Astrocyte of the cerebellum (primary cell): Measurements from ENCODE around the gene RAD51D.

Source experiments
- DNase-seq: peaks from one replicate; pipeline ENCODE4 v3.0.0-alpha.2; 2011; ENCODE audit warnings: low read depth
- H3K4me3 ChIP-seq: 2 replicates; pipeline ENCODE4 v1.5.1; 2011; ENCODE audit warnings: mild to moderate bottlenecking, low read depth, low read length, moderate library complexity
- CTCF ChIP-seq: IDR thresholded peaks from 2 replicates; pipeline ENCODE4 v1.5.1; 2012; ENCODE audit warnings: low read length, low read depth, moderate library complexity, mild to moderate bottlenecking; ENCODE audit errors: missing control alignments
- in situ Hi-C: cut with HindIII; loops from 2 replicates; pipeline ENCODE4 v1.10.0; 2017; ENCODE audit warnings: low sequenced_read_pairs

Gene RAD51D

GRCh38 chr17:35119370-35120165 is at the start of gene RAD51D:
RAD51D (minus strand) TSS chr17:35119860; CDS start chr17:35119613, 247 bp downstream.
- TF ChIP-seq CTCF = peak; percentile 72
- in situ Hi-C loops = no loop called here
- peak within 1 kb of the TSS; percentile 73 for H3K4me3 ChIP-seq
- peak; percentile 19 for DNase-seq

GRCh38 chr17:35167666-35168065 is 48.0 kb upstream of the RAD51D start:
- in situ Hi-C loops = no loop called here
- H3K4me3 ChIP-seq = no peak overlapping the region
- TF ChIP-seq CTCF = no peak
- DNase-seq = no peak

GRCh38 chr17:35167046-35167445 is 47.4 kb upstream of the RAD51D start:
- in situ Hi-C loops = no loop called here

GRCh38 chr17:35166526-35166925 is 46.9 kb upstream of the RAD51D start:
- H3K4me3 ChIP-seq = no peak overlapping the region
- in situ Hi-C loops = no loop called here
- DNase-seq = no peak
- TF ChIP-seq CTCF = no peak

More at GRCh38 chr17:35167046-35167445, 47.4 kb upstream of the RAD51D start:
- no peak overlapping the region for H3K4me3 ChIP-seq
- TF ChIP-seq CTCF = no peak
- DNase-seq = no peak

- no peak overlapping the region for H3K4me3 ChIP-seq
- TF ChIP-seq CTCF = no peak
- in situ Hi-C loops = no loop called here
- no peak for DNase-seq
These were observed 45.1 kb upstream of the RAD51D start for GRCh38 chr17:35164716-35165115.

- in situ Hi-C loops = no loop called here
- H3K4me3 ChIP-seq = no peak overlapping the region
- no peak for DNase-seq
- TF ChIP-seq CTCF = no peak
These were observed 44.2 kb upstream of the RAD51D start for GRCh38 chr17:35163886-35164285.
